IPS-15b (cell line): ENCODE results near the gene ATN1.

Source experiments
- H3K27me3 ChIP-seq: one replicate; pipeline ENCODE4 v1.6.1; 2013; ENCODE audit warnings: low read length; ENCODE audit not compliant: control insufficient read depth, insufficient read depth
- H3K36me3 ChIP-seq: one replicate; pipeline ENCODE4 v1.6.1; 2013; ENCODE audit warnings: low read length; ENCODE audit not compliant: control insufficient read depth, insufficient read depth
- H3K4me1 ChIP-seq: one replicate; pipeline ENCODE4 v1.6.1; 2013; ENCODE audit warnings: mild to moderate bottlenecking, low read length; ENCODE audit not compliant: control insufficient read depth, insufficient read depth
- H3K4me3 ChIP-seq: one replicate; pipeline ENCODE4 v1.5.1; 2013; ENCODE audit warnings: low read depth, low read length
- H3K9ac ChIP-seq: one replicate; pipeline ENCODE4 v1.6.1; 2013; ENCODE audit warnings: low read depth, mild to moderate bottlenecking, low read length
- H3K9me3 ChIP-seq: one replicate; pipeline ENCODE4 v1.6.1; 2013; ENCODE audit warnings: mild to moderate bottlenecking, low read length; ENCODE audit not compliant: control insufficient read depth, insufficient read depth

ATN1 gene

DNA sequence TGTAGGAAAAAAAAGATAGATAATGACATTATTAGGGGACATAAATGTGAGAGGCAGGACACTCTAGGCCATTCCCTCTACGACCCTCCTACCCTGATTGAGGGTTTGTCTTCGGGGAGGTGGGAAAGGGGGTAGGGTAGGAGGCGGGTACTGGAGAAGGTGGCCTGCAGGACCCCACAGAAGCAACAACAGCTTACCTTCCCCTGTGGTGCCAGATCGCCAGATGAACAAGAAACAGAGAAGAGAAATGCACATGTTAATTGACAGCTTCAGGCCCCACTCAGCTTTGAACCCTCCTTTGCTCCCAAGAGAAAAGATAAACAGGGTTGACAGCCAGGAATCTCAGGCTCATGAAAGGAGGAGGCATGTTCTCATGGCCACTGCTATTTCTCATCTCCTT lies 38.0 kb downstream of the ATN1 start:
- H3K27me3 ChIP-seq = no peaks in the 10 kb centered on the region
- no peaks in the 10 kb centered on the region for H3K9me3 ChIP-seq
- peaks cover 36% of the 10 kb centered on the region for H3K36me3 ChIP-seq
- H3K9ac ChIP-seq = no peak overlapping the region
- peaks cover 14% of the 10 kb centered on the region for H3K4me1 ChIP-seq
- H3K4me3 ChIP-seq = no peak overlapping the region

DNA sequence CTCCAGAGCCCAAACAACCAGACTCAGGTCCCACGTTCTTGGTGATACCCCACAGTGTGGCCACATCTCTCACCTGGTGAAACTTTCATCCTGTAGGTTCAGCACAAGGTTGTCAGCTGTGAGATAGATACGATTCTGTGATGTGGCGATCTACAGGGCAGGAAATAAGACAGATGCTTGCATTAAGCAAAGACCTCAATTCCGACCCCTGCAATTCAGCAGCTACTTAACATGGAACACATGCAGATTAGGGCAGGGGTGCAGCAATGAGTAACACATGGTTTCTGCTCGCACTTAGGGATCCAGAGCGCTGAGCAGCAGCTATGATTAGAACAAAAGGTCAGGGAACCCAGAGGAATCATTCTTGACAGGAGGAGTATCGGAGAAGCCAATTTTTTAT lies 38.6 kb downstream of the ATN1 start:
- no peak overlapping the region for H3K9ac ChIP-seq
- peaks cover 36% of the 10 kb centered on the region for H3K36me3 ChIP-seq
- no peaks in the 10 kb centered on the region for H3K27me3 ChIP-seq
- peaks cover 9% of the 10 kb centered on the region for H3K4me1 ChIP-seq
- H3K4me3 ChIP-seq = no peak overlapping the region
- no peaks in the 10 kb centered on the region for H3K9me3 ChIP-seq

DNA sequence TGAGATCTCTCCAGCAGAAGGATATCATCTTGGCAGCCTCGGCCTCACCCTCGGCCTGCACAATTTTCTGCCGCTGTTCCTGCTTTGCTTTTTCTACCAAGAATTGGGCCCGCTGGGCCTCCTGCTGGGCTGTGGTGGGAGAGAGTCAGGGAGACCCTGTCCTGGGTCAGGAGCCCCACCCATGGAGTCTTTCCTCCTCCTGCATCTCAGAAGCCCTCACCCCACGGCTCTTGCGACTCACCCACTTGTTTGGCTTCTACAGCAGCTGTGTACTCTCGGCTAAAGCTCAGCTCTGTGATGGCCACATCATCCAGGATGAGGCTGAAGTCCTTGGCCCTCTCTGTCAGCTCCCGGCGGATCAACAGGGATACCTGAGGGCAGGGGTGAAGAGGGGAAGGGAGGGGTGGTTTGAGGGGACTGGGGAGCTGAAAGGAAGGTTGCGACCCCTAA lies 39.9 kb downstream of the ATN1 start:
- Histone ChIP-seq H3K36me3 (peaks cover 36% of the 10 kb centered on the region), H3K9ac (no peak overlapping the region), H3K4me3 (no peak overlapping the region), H3K27me3 (no peaks in the 10 kb centered on the region), H3K9me3 (no peaks in the 10 kb centered on the region), H3K4me1 (peaks cover 8% of the 10 kb centered on the region)

DNA sequence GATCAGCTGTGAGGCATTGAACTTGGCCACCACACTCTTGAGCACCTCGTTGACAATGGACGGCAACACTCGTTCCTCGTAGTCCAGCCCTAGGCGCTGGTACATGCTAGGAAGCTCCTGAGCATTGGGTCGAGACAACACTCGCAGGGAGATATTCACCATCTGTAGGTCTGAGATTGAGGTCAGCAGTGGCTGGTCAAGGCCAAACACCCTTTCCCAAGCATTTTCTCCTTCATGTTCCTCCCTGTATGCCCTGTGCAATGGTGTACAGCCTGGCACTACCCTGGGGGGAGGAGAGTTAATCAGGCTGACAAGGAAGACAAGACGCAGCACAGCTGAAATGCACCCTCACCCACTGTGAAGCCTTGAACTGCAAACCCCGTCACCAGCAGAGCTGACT lies 40.7 kb downstream of the ATN1 start:
- H3K4me1 ChIP-seq = peaks cover 8% of the 10 kb centered on the region
- peak overlapping the region; percentile 99 for H3K4me3 ChIP-seq
- H3K27me3 ChIP-seq = no peaks in the 10 kb centered on the region
- peaks cover 36% of the 10 kb centered on the region for H3K36me3 ChIP-seq
- H3K9ac ChIP-seq = no peak overlapping the region
- H3K9me3 ChIP-seq = no peaks in the 10 kb centered on the region

DNA sequence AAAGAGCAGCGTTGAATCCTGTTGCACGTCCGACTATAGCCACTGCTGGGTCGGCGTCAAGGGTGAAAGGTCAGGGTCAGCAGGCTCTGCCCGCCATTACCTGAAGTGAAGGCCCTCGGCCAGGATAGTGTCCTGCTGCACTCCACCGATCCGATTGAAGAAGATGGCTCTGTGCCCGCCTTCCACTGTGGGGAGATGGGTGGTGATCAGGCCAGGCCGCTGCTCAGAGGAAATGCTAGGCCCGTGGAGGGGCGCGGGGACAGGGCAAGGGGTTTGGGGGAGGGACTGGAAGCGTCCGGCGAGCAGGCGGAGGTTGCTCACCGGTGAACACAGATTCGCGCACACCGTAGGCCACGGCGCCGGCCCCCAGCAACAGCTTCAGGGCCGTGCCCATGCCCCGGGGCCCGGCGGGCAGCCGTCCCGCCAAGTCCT lies 42.4 kb downstream of the ATN1 start:
- H3K4me3 ChIP-seq = peak overlapping the region; percentile 99
- no peaks in the 10 kb centered on the region for H3K27me3 ChIP-seq
- H3K36me3 ChIP-seq = peaks cover 49% of the 10 kb centered on the region
- no peaks in the 10 kb centered on the region for H3K9me3 ChIP-seq
- H3K9ac ChIP-seq = peak overlapping the region; percentile 86
- peaks cover 5% of the 10 kb centered on the region for H3K4me1 ChIP-seq

DNA sequence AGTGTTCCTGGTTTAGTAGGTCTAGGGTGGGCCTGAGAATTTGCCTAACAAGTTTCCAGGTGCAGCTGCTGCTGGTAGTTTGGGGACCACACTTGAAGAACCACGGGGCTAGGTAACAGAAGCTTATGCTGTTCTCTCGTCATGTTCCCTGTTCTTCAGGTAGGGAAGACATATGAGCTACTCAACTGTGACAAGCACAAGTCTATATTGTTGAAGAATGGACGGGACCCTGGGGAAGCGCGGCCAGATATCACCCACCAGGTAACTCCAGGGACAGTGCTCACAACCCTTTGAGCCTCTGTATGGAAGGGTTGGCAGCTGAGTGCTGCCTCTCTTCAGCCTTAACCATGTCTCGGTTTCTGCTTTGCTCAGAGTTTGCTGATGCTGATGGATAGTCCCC lies 46.4 kb downstream of the ATN1 start:
- Histone ChIP-seq H3K4me1 (peaks cover 2% of the 10 kb centered on the region), H3K9me3 (no peaks in the 10 kb centered on the region), H3K27me3 (no peaks in the 10 kb centered on the region), H3K4me3 (no peak overlapping the region), H3K9ac (no peak overlapping the region), H3K36me3 (peaks cover 45% of the 10 kb centered on the region)

DNA sequence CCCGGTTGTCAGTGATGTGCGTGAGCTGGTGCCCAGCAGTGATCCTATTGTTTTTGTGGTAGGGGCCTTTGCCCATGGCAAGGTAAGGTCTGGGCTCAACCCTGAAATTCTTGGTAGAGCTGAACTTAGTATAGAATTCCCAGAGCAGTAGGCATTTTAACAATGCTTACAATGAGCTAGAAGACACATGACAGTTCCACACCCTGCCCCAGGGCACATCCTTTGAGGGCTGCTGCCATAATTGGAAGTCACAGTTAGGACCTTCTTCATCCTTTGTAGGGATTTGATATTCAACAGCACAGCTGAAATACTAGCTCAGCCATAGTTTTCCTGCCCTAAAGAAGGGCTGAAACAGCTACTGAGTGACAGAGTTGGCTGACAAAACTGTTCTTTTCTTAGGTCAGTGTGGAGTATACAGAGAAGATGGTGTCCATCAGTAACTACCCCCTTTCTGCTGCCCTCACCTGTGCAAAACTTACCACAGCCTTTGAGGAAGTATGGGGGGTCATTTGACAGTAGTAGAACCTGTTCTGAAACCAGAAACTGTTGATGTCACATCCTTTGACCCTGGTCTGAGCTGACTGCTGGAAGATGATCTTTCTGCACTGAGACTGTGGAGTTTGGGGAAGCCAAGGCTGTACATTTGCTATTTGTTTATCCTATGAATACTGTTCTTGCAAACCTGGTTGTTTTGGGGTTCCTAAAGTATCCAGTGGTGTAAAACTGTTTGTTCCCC lies 47.7 kb downstream of the ATN1 start:
- no peaks in the 10 kb centered on the region for H3K9me3 ChIP-seq
- peaks cover 2% of the 10 kb centered on the region for H3K4me1 ChIP-seq
- peaks cover 42% of the 10 kb centered on the region for H3K36me3 ChIP-seq
- no peak overlapping the region for H3K9ac ChIP-seq
- no peak overlapping the region for H3K4me3 ChIP-seq
- no peaks in the 10 kb centered on the region for H3K27me3 ChIP-seq

DNA sequence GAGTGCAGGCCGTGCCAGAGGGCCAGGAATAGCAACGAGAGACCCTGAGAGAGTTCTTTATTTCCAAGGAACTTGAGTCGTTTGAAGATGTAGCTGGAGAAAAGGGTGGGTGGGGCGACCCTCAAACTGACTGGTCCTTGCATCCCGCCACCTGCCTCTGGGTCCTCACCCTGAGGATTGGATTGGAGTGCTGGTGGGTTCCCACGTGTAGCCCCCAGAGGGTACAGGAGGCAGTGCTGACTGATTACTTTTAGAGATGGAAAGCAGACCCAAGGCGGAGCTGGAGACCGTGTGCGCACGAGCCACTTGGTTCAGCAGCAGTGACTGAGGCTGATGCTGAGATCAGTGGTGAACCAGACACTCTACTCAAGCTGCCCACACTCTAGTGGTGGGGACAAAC lies 49.9 kb downstream of the ATN1 start:
- Histone ChIP-seq H3K4me1 (no peaks in the 10 kb centered on the region), H3K9me3 (no peaks in the 10 kb centered on the region), H3K36me3 (peaks cover 48% of the 10 kb centered on the region), H3K9ac (peak overlapping the region; percentile 18), H3K4me3 (no peak overlapping the region), H3K27me3 (no peaks in the 10 kb centered on the region)

DNA sequence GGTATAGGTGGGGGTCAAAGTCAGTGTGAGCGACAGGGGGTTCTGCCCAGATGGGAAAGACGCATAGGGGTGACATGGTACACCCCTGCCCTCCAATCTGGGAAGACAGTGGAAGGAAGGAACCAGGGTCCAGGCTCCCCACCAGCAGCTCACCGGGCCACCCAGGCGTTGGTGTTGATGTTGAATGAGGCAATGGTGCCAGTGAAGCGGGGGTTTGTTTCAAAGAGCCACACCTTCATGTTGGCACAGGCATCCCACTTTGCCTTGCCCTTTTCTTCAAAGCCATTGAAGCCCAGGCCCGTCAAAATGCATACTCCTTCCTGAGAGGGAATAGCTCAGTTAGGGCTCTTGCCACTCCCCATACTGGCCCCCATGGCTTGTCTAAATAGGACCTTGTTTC lies 50.4 kb downstream of the ATN1 start:
- Histone ChIP-seq H3K4me3 (no peak overlapping the region), H3K36me3 (peaks cover 48% of the 10 kb centered on the region), H3K27me3 (no peaks in the 10 kb centered on the region), H3K9ac (no peak overlapping the region), H3K4me1 (no peaks in the 10 kb centered on the region), H3K9me3 (no peaks in the 10 kb centered on the region)

DNA sequence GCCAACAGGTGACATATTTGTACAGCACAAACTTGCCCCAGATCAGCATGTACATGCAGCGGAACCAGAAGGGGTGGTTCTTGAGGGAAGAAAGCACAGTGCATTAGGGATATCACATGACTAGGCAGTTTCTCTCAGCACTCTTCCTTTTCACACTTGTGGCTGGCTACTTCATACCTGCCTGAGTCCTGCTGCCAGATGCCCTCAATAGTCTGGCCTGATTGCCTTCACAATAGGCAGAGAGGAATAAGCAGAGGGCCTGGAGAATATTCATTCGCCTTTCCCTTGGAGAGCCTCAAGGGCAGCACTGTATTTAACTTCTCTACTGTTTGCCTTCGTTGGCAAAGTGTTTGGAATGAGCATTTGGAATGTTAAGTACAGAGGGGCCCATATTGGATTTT lies 50.9 kb downstream of the ATN1 start:
- Histone ChIP-seq H3K36me3 (peaks cover 48% of the 10 kb centered on the region), H3K9me3 (no peaks in the 10 kb centered on the region), H3K4me3 (no peak overlapping the region), H3K27me3 (no peaks in the 10 kb centered on the region), H3K4me1 (no peaks in the 10 kb centered on the region), H3K9ac (no peak overlapping the region)

DNA sequence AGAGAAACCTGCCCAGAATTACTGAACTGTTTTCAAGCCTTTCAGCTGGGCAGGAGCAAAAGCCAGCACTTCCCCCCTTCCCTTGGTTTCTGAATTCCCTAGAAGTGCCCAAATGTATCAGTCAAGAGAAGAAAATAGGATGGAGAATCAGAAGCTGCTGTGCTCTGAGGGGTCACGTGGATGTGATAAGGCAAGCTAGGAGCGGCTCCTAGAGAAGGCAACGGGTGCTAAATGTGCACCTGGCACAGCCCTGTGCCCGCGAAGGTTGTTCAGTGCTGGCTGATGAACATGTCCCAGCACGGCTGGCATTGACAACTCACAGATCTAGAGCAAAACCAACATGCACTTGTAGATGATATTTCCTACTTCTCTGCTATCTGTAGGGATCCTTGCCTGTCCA lies 51.3 kb downstream of the ATN1 start:
- Histone ChIP-seq H3K9ac (no peak overlapping the region), H3K27me3 (no peaks in the 10 kb centered on the region), H3K4me1 (no peaks in the 10 kb centered on the region), H3K36me3 (peaks cover 45% of the 10 kb centered on the region), H3K4me3 (no peak overlapping the region), H3K9me3 (no peaks in the 10 kb centered on the region)

DNA sequence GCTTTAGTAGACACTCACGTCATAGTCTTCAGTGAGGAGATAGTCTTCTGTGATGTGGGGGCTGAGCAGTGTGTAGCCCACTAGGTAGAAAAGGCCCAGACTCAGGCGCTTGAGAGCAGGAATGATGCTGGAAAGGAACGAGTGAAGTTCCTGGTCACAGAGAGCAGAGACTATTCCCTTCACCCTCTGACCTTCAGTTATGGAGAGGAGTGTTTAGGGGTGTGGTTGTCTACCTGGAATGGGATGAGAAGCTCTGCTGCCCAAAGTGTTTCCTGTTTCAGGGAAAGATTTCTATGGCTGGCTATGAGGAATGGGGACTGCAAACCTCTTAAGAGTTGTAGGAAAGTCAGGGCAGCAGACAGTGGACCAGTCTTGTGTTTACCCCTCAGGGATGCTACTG lies 51.7 kb downstream of the ATN1 start:
- no peak overlapping the region for H3K9ac ChIP-seq
- no peaks in the 10 kb centered on the region for H3K9me3 ChIP-seq
- H3K36me3 ChIP-seq = peaks cover 41% of the 10 kb centered on the region
- H3K4me3 ChIP-seq = no peak overlapping the region
- no peaks in the 10 kb centered on the region for H3K27me3 ChIP-seq
- no peaks in the 10 kb centered on the region for H3K4me1 ChIP-seq
